HG03045 (cell line): Measurements from ENCODE around the gene FBXL22.
"Not testable (repeated sequence)": the region's sequence is repeated elsewhere in the genome, so short reads cannot be mapped to it uniquely, and the experiment has no call there.

Experiments
- ATAC-seq: cut with Tn5 transposase; IDR thresholded peaks from one replicate; pipeline ENCODE4 v1.9.1; 2021; ENCODE audit warnings: mild to moderate bottlenecking, moderate library complexity; ENCODE audit not compliant: unreplicated experiment

The FBXL22 gene

DNA sequence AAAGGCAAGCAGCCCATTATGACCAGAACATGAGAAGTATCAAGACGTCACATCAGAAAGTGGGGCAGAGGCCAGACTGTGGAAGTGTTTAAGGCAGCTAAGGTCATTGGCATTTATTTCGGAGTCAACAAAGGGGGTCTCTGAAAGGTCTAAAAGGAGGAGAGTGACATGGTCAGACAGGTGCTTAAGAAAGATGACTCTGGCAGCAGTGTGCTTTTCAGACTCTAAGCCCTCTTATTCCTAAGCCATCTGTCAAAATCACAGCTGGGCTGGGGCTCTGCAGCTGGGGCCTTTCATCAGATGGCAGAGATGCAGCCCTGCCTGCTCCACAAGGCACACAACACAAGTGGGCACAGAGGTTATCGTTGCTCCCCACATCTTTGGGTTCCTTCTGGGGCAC is 14.0 kb downstream of the FBXL22 start:
- no peak for ATAC-seq

DNA sequence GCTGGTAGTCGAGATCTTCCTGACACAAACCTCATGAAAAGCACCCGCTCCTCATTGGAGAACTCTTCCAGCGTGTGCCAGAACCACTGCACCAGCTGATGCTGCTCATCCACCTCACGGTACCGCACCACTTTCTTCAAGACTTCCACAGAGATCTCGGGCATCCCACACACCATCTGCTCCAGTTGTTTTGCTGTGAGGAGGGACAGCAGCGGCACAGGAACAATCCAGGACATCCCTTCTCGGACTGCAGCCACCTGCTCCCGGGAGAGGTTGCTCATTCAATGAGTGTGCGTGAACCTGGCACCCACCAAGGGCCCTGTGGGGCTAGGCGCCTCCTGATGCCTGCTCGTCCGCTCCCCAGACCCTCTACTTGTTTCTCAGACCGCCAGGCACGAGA is 15.1 kb downstream of the FBXL22 start:
- no peak for ATAC-seq

DNA sequence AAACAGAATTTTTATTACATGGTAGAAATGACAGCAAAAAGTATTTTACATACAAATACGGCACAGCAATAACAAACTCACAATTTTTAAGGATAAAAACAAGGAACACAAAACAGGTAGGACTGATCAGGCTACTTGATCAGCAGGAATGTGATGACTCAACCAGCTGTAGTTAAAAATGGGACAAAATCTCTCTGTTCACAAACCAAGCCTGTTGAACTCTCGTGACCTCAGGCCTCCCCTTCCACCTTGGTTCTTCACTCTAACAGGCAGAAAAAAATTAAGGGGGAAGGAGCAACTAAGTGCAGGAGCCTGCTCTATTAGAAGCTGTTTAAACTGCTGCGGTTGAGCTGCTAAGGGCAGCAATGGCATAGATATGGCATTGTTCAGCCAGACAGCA is 18.7 kb downstream of the FBXL22 start:
- no peak for ATAC-seq

DNA sequence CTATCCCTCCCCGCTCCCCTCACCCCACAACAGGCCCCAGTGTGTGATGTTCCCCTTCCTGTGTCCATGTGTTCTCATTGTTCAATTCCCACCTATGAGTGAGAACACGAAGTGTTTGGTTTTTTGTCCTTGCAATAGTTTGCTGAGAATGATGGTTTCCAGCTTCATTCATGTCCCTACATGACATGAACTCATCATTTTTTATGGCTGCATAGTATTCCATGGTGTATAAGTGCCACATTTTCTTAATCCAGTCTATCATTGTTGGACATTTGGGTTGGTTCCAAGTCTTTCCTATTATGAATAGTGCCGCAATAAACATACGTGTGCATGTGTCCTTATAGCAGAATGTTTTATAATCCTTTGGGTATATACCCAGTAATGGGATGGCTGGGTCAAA is 20.0 kb downstream of the FBXL22 start:
- not testable (repeated sequence) for ATAC-seq

DNA sequence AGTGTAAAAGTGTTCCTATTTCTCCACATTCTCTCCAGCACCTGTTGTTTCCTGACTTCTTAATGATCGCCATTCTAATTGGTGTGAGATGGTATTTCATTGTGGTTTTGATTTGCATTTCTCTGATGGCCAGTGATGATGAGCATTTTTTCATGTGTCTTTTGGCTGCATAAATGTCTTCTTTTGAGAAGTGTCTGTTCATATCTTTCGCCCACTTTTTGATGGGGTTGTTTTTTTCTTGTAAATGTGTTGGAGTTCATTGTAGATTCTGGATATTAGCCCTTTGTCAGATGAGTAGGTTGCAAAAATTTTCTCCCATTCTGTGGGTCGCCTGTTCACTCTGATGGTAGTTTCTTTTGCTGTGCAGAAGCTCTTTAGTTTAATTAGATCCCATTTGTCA is 20.4 kb downstream of the FBXL22 start:
- ATAC-seq: not testable (repeated sequence)

DNA sequence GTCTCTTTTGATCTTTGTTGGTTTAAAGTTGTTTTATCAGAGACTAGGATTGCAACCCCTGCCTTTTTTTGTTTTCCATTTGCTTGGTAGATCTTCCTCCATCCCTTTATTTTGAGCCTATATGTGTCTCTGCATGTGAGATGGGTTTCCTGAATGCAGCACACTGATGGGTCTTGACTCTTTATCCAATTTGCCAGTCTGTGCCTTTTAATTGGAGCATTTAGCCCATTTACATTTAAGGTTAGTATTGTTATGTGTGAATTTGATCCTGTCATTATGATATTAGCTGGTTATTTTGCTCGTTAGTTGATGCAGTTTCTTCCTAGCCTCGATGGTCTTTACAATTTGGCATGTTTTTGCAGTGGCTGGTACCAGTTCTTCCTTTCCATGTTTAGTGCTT is 23.6 kb downstream of the FBXL22 start:
- ATAC-seq: not testable (repeated sequence)

DNA sequence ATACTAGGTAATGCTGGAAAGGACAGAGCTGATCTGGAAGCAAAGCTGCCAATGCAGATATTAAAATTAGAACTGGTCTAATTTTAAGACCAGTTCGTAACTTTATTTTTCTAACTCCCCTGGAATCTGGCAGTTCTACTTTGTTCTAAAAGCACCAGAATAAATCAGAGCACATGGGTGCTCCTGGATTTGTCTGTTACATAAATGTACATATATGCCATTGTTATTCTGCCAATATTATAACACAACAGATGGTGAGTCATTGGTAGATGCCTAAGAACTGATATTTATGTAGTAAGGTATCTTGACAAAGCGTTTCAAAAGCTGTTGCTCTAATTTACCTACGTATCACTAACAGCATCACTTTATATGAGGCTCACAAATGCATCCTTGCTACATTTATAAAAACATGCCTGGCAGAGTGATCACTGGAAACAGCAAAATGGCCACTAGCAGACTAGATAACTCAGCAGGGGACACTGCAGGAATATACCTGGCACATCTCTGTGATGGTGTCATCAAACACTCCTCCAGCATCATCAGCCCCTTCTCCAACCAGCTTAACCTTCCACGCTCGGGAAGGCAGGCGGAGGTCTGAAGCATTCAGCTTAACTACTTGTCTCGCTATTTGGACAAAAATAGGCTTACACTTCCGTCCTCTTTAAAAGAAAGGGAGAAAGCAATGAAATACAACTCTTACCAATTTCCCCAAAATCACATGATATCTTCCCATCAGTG is 26.2 kb downstream of the FBXL22 start:
- ATAC-seq: no peak

DNA sequence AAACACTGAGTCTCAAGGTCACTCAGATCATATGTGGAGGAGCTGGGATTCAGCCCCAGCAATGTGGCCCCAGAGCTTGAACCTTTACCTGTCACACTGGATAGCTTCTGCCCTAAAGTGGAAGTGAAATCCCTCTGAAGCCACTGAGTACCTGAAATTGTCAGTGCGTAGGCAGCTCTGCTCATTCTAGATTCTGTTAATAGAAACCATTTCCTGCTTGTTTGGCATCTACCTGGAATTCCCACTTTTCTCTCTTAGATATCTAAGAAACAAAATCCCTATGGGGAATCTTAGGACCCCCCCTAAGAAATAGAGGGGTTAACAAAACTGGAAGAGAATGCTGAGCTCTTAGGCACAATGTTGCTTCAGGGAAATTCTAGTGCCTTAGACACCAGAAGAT is 29.8 kb downstream of the FBXL22 start:
- ATAC-seq: no peak

DNA sequence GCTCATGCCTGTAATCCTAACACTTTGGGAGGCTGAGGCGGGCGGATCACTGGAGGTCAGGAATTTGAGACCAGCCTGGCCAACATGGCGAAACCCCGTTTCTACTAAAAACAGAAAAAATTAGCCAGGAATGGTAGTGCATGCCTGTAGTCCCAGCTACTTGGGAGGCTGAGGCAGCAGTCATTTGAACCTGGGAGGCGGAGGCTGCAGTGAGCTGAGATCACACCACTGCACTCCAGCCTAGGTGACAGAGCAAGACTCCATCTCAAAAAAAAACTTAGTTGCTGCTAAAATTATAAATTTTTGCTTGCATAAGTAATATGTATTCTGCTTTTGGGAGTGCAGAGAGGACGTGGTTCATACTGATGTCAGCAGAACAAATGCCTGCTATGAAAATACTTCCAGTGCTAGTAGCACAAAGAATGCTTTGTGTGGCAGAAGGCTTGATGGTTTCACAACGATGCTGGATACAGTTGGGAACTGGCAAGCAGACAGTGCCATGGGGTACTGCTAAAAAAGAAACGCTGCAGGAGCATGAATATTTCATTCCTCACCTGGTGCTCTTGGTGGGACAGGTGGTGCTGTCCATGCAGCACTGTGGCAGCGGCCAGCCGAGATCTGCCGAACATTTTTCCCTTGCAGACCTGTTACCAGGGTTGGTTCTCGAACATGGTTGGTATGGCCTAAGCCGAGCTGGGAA is 31.1 kb downstream of the FBXL22 start:
- no peak for ATAC-seq

DNA sequence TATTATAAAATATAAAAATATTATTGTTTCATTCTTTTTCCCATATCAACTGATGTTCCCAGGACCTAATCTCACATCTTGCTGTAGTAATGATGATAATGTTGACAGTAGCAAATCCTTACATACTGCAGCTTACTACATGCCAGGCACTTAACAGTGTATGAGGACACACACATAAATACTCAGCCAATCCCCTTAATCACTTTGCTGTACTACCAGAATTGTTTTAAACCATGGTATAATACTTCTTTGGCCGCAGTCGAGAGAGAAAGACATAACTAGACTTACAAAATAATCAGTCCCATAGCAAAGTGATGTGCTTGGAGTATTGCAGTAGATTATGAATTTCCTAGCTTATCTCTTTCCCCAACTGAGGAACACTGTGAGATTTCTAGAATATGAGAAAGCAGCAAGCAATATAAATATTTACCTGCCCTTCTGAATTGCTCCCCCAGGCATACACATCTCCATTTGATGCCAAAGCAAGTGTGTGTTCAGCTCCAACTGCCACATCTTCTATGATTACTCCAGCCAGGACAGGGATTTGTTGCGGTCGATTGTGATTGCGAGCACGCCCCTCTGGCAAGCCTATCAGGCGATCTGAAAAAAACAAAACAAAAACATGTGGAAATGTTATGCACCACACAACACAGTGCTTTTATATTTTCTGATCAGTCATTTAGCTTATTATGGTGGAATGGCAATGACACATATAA is 33.0 kb downstream of the FBXL22 start:
- no peak for ATAC-seq

DNA sequence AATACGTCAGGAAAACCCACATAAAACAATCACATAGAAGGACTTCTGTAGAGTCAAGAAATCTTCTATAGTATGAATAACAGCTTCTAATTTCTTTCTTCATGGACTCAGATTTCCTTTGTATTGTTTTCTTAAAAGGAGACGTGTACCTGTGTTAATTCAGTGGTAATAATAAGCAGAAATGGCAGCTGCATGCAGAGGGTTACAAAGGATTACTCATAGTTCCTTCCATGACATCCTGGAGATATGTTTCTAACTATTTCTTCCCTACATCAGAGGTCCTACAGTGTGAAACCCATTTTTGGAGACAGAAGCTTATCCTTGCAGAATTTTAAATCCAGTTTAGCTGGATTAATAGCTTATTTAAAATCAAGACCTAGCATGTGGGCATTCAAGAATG is 36.1 kb downstream of the FBXL22 start:
- no peak for ATAC-seq

DNA sequence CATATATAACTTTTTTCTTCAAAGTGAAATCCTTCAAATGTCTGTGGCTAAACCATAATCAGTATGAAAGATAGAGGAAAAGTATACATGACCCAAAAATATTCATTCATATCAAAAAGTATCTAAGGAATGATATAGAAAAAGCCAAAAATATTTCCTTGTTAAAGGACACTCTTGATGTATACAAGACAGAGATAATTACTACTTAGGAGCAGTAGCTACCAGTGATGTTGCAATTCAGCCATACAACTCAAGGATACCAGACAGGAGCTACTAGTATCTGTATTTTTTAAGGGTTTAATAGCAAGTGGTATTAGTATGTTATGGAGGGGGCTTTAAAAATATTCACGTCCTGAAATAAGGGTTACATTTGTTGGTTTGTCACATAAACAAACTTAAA is 37.0 kb downstream of the FBXL22 start:
- ATAC-seq: no peak

DNA sequence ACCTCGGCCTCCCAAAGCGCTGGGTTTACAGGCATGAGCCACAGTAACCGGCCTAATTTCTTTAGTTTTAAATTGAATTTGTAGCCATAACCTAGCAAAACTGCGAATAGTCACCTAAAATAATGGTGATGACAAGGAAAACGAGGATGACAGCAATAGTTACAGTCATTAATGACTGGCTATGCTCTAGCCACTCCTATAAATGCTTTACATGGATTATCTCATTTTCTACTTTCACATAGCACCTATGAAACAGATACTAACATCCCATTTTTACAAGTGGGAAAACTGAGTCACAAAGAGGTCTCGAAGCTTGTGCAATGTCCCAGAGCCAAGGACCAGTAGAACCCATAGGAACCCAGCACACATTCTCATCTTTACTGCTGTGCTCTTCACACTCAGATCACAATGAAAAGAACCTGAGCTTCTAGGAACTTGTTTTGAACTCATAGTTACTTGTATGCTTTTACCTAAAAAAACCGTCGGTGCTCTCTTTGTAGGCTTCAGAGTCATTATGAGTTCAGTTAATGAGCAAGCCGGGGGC is 39.4 kb downstream of the FBXL22 start:
- ATAC-seq: no peak

DNA sequence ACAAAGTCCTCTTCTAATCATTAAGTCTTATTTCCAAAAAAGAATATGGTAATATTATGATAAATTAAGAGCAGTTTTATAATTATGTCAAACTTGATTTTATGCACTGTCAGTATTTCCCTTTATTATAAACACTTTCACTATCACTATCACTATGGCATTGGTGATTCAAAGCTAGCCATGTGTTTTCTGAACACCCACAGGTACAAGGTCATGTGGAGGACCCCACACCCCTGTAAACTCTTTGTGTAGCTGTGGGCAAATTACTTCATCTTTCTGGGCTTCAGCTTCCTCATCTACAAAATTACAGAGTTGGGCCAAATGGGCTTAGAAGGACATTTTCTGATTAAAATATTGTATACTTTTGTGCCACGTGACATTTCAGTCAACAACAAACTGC is 41.7 kb downstream of the FBXL22 start:
- ATAC-seq: no peak

DNA sequence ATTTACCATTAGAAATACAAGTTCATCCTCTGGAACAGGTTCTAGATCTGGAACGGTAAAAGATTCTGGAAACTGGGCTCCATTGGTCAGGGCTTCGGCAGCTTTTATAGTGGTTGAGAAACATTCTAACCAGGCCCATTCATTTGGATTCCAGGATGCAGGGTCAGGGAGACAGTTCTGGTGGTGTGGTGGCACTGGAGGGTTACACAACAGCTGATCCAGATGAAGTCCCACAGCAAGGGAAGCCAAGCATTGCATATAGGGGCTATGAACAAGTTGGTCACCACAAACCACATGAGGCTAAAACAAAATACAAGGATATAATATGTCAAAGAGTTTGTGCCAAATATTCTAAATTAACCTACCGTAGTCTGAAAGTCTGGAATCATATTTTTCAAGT is 43.0 kb downstream of the FBXL22 start:
- no peak for ATAC-seq
